Upper lobe of left lung (tissue), 6 donors: ENCODE results near the gene KCNN1. TPM values are rescaled to one million over a fixed set of nuclear protein-coding genes. Genes with fewer than 3 reads are reported as not detected.
"Not testable (repeated sequence)": the region's sequence is repeated elsewhere in the genome, so short reads cannot be mapped to it uniquely, and the experiment has no call there.

Source experiments
- ATAC-seq, 2 donors: fragments of 200-7000 bp; cut with Tn5 transposase; one replicate each; pipeline ENCODE4 v1.9.1; 2022; ENCODE audit warnings: mild to moderate bottlenecking in 2 of 2, moderate library complexity in 2 of 2; ENCODE audit not compliant: low FRiP score in 2 of 2
- DNase-seq, 2 donors: peaks; one replicate each; pipeline ENCODE4 v3.0.0-alpha.2; 2019 to 2020
- H3K27ac ChIP-seq, 4 donors: fragments of 200-600 bp; sonication (generic); one replicate each; pipeline ENCODE4 v1.5.1; 2016 to 2019
- H3K27me3 ChIP-seq, 4 donors: fragments of 200-600 bp; sonication (generic); one replicate each; pipeline ENCODE4 v1.5.1; 2017 to 2019
- H3K36me3 ChIP-seq, 4 donors: fragments of 200-600 bp; sonication (generic); one replicate each; pipeline ENCODE4 v1.5.1; 2016 to 2019
- H3K4me1 ChIP-seq, 4 donors: fragments of 200-600 bp; sonication (generic); one replicate each; pipeline ENCODE4 v1.5.1; 2018 to 2019
- H3K4me3 ChIP-seq, 4 donors: fragments of 200-600 bp; sonication (generic); one replicate each; pipeline ENCODE4 v1.5.1; 2017 to 2019; ENCODE audit warnings: mild to moderate bottlenecking in 2 of 4, moderate library complexity in 1 of 4
- H3K9me3 ChIP-seq, 4 donors: fragments of 200-600 bp; sonication (generic); one replicate each; pipeline ENCODE4 v1.5.1; 2018 to 2019
- CTCF ChIP-seq, 6 experiments: fragments of 450-650 bp in 4 of 6; fragments of 200-600 bp in 2 of 6; sonication (generic) in 2 of 6; IDR thresholded peaks; one replicate each; pipeline ENCODE4 v1.5.1; 2016 to 2019; ENCODE audit warnings: antibody characterized with exemption in 6 of 6
- EP300 ChIP-seq, 4 donors: sonication (generic); formaldehyde crosslinking; IDR thresholded peaks; one replicate each; pipeline ENCODE4 v1.5.1; 2017; ENCODE audit warnings: antibody characterized with exemption in 4 of 4, control low read depth in 2 of 4
- POLR2A ChIP-seq, 4 donors: fragments of 450-650 bp; IDR thresholded peaks; one replicate each; pipeline ENCODE4 v1.5.1; 2016 to 2017; ENCODE audit warnings: antibody characterized with exemption in 4 of 4, mild to moderate bottlenecking in 2 of 4
- POLR2AphosphoS5 ChIP-seq, 2 donors: sonication (generic); formaldehyde crosslinking; IDR thresholded peaks; one replicate each; pipeline ENCODE4 v1.5.1; 2017; ENCODE audit warnings: antibody characterized with exemption in 2 of 2
- WGBS, 2 donors: methylation state at CpG; one replicate each; pipeline ENCODE4 v1.1.5; 2017 to 2018; 5-methylcytosine and 5-hydroxymethylcytosine counted together
- total RNA-seq, 6 donors: library from RNA; depleted of rRNA in 4 of 6; stranded (reverse); fragments of >200 nt in 4 of 6; gene quantifications; one replicate each; pipeline versions ENCODE4 v1.1.0 to v1.2.1, GENCODE V29; 2016 to 2021
- donor health status: DM: no; HTN: no; CAD: no; lungs with moderate emphysema.
- donor health status: DM: no; HTN: yes; CAD: no; lungs with severe emphysema.

The KCNN1 gene
- total RNA-seq, result under 1 TPM in 2 of 6 donors, not detected in 4; 0.34 to 0.37 TPM

DNA sequence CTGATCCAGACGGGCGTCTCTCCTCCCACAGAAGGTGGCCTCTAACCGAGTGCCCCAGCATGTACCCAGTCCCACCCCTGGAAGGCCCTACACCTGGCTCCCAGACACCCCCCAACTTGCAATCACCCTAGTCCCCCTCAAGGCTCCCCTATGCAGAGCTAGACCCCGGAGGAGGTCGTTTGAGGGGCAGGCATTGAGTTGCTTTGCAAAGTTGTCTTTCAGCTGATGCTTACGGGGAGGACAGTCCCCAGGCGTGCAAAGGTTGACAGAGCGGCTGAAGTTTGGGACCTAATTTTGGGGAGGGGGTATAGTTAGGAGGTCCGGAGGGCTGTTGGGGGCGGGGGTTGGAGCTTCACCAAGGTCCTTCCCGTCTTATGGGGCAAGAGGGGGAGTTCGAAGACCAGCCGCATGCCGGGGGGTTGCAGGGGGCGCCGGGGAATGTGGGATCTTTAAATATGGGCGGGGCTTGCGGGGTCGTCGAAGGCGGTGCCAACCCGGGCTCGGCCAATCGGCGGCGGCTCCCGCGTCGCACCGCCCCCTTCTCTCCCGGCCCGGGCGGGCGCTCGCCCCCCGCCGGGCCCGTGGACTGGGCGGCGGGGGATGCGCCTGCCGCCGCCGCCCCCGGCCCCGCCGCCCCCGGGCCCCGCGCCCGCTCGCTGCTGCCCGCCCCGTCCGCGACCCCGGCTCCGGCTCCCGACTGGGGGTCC, at the start of gene KCNN1:
KCNN1 (plus strand) TSS at position 558 of the 707 bp plus-strand sequence. CDS start 6,782 bp downstream, outside the sequence.
- Histone ChIP-seq H3K9me3 (no peaks in the 10 kb centered on the region), H3K4me3 (peak within 1 kb of the TSS in 2 of 4 donors; percentile 23 to 24), H3K27me3 (peaks cover 0 to 20% (median 9%) of the 10 kb centered on the region in 4 donors), H3K4me1 (peaks cover 0 to 13% (median 4%) of the 10 kb centered on the region in 4 donors), H3K36me3 (no peaks in the 10 kb centered on the region), H3K27ac (no peak within 1 kb of the TSS)
- DNase-seq (peak in 1 of 2 donors; percentile 78), ATAC-seq (peak in 1 of 2 donors; percentile 46)
- TF ChIP-seq EP300 (IDR thresholded peaks at IDR 0.05), result no peak
- no peak for TF ChIP-seq POLR2AphosphoS5 (IDR thresholded peaks at IDR 0.05)
- no peak for TF ChIP-seq POLR2A (IDR thresholded peaks at IDR 0.05)
- no peak for TF ChIP-seq CTCF (IDR thresholded peaks at IDR 0.05)
- 12 to 17% methylated on average over 9 to 27 of the region's 59 CpGs for WGBS, 2 donors

DNA sequence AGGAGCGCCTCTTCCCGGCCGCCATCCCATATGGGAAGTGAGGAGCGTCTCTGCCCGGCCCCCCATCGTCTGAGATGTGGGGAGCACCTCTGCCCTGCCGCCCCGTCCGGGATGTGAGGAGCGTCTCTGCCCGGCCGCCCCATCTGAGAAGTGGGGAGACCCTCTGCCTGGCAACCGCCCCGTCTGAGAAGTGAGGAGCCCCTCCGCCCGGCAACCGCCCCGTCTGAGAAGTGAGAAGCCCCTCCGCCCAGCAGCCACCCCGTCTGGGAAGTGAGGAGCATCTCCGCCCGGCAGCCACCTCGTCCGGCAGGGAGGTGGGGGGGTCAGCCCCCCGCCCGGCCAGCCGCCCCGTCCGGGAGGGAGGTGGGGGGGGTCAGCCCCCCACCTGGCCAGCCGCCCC, 48.8 kb upstream of the KCNN1 start:
- H3K4me3 ChIP-seq, H3K4me1 ChIP-seq, H3K27ac ChIP-seq, H3K36me3 ChIP-seq, ATAC-seq, H3K9me3 ChIP-seq, H3K27me3 ChIP-seq: not testable (repeated sequence)
- peak in 1 of 2 donors; percentile 55 for DNase-seq
- WGBS, 2 donors, result 90% methylated on average over 5 of the region's 30 CpGs; no CpG with 5 or more reads in 1 of the 2 donors

GRCh38 chr19:17919122-17919521, 47.8 kb upstream of the KCNN1 start:
- 44 to 66% methylated on average over 5 of the region's 5 CpGs for WGBS, 2 donors
- not testable (repeated sequence) for H3K27me3 ChIP-seq, H3K36me3 ChIP-seq, ATAC-seq, H3K9me3 ChIP-seq, H3K27ac ChIP-seq, H3K4me3 ChIP-seq, H3K4me1 ChIP-seq
- peak in 1 of 2 donors; percentile 38 for DNase-seq

GRCh38 chr19:17920527-17920926, 46.4 kb upstream of the KCNN1 start:
- Histone ChIP-seq H3K27me3 (no peaks in the 10 kb centered on the region), H3K4me1 (peaks cover 0 to 2% (median 0%) of the 10 kb centered on the region in 4 donors), H3K27ac (no peak overlapping the region), H3K4me3 (no peak overlapping the region), H3K9me3 (no peaks in the 10 kb centered on the region), H3K36me3 (no peaks in the 10 kb centered on the region)
- TF ChIP-seq EP300 (IDR thresholded peaks at IDR 0.05) (no peak), CTCF (IDR thresholded peaks at IDR 0.05) (no peak)
- DNase-seq (no peak), ATAC-seq (no peak)

DNA sequence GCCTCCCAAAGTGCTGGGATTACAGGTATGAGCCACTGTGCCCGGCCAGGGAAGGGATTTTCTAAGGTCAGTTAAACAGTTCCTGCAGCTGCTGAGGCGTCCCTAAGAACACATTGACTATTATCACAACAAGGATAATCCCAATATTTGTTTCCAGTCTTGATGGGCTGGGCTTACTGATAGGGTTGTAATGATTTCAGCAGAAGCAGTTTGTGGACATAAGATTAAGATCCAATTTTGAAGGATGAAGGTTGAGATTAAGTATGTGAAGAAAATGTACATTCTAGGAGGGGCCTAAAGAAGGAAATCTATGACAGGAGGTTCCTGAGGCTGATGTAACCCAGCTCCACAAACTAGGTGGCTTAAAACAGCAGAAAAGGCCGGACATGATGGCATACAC, 44.8 kb upstream of the KCNN1 start:
- DNase-seq, result no peak
- no peak overlapping the region for H3K4me3 ChIP-seq
- WGBS, 2 donors, result 67 to 80% methylated on average over 3 of the region's 3 CpGs

More for the DNA sequence above, 44.8 kb upstream of the KCNN1 start:
- Histone ChIP-seq H3K27ac (no peak overlapping the region), H3K36me3 (no peaks in the 10 kb centered on the region), H3K4me1 (peaks cover 0 to 2% (median 0%) of the 10 kb centered on the region in 4 donors), H3K9me3 (no peaks in the 10 kb centered on the region), H3K27me3 (no peaks in the 10 kb centered on the region)
- TF ChIP-seq POLR2AphosphoS5 (IDR thresholded peaks at IDR 0.05) (no peak), POLR2A (IDR thresholded peaks at IDR 0.05) (no peak), EP300 (IDR thresholded peaks at IDR 0.05) (no peak), CTCF (IDR thresholded peaks at IDR 0.05) (no peak)
- no peak for ATAC-seq
